Mesendoderm (in vitro differentiated cells): ENCODE measurements around the gene CACNA1H.

Experiments
- DNase-seq: peaks from one replicate; pipeline ENCODE4 v3.0.0; 2013
- H2AK5ac ChIP-seq: 2 replicates; pipeline ENCODE4 v1.6.1; 2013; ENCODE audit warnings: low read length, inconsistent platforms
- H2BK120ac ChIP-seq: 2 replicates; pipeline ENCODE4 v1.6.1; 2013; ENCODE audit warnings: low read depth, mild to moderate bottlenecking, low read length, moderate library complexity, mixed read lengths
- H2BK15ac ChIP-seq: replicated peaks from 2 replicates; pipeline ENCODE4 v1.6.1; 2013; ENCODE audit warnings: low read depth, mild to moderate bottlenecking, moderate library complexity
- H2BK5ac ChIP-seq: 2 replicates; pipeline ENCODE4 v1.6.1; 2013; ENCODE audit warnings: low read length, inconsistent platforms
- H3K18ac ChIP-seq: 2 replicates; pipeline ENCODE4 v1.6.1; 2013; ENCODE audit warnings: mild to moderate bottlenecking, low read length, mixed read lengths
- H3K23ac ChIP-seq: one replicate; pipeline ENCODE4 v1.6.1; 2013; ENCODE audit warnings: low read length
- H3K27ac ChIP-seq: 2 replicates; pipeline ENCODE4 v1.5.1; 2013; ENCODE audit warnings: low read depth, mild to moderate bottlenecking, inconsistent platforms, low read length, moderate library complexity
- H3K27me3 ChIP-seq: 2 replicates; pipeline ENCODE4 v1.6.1; 2013; ENCODE audit warnings: low read length, control low read depth, mild to moderate bottlenecking, inconsistent platforms; ENCODE audit not compliant: insufficient read depth, poor library complexity
- H3K36me3 ChIP-seq: 2 replicates; pipeline ENCODE4 v1.6.1; 2013; ENCODE audit warnings: low read length, inconsistent platforms; ENCODE audit not compliant: control insufficient read depth, insufficient read depth
- H3K4ac ChIP-seq: one replicate; pipeline ENCODE4 v1.6.1; 2013; ENCODE audit warnings: low read depth, mild to moderate bottlenecking, low read length, moderate library complexity
- H3K4me1 ChIP-seq: 2 replicates; pipeline ENCODE4 v1.6.1; 2013; ENCODE audit warnings: low read depth, low read length, inconsistent platforms; ENCODE audit not compliant: control insufficient read depth
- H3K4me2 ChIP-seq: 2 replicates; pipeline ENCODE4 v1.6.1; 2013; ENCODE audit warnings: low read length
- H3K4me3 ChIP-seq: 2 replicates; pipeline ENCODE4 v1.5.1; 2013; ENCODE audit warnings: mild to moderate bottlenecking, low read length
- H3K56ac ChIP-seq: one replicate; pipeline ENCODE4 v1.6.1; 2013; ENCODE audit warnings: low read length
- H3K79me1 ChIP-seq: 2 replicates; pipeline ENCODE4 v1.6.1; 2013; ENCODE audit warnings: low read length, inconsistent platforms
- H3K79me2 ChIP-seq: 2 replicates; pipeline ENCODE4 v1.6.1; 2013; ENCODE audit warnings: mild to moderate bottlenecking, low read length; ENCODE audit not compliant: control insufficient read depth, insufficient read depth
- H3K9ac ChIP-seq: 2 replicates; pipeline ENCODE4 v1.6.1; 2013; ENCODE audit warnings: low read length, inconsistent platforms
- H4K5ac ChIP-seq: one replicate; pipeline ENCODE4 v1.6.1; 2013; ENCODE audit warnings: low read length
- H4K8ac ChIP-seq: one replicate; pipeline ENCODE4 v1.6.1; 2013; ENCODE audit warnings: low read depth, mild to moderate bottlenecking, control low read depth, low read length, moderate library complexity
- WGBS: extraction: QIAGEN DNeasy Blood & Tissue Kit; methylation state at CpG from one replicate; pipeline ENCODE4 v1.1.7; 2013; ENCODE audit warnings: low lambda C conversion rate, missing lambda C conversion rate; ENCODE audit not compliant: insufficient coverage; ENCODE audit errors: extremely low coverage; 5-methylcytosine and 5-hydroxymethylcytosine counted together

CACNA1H gene

GRCh38 chr16:1259760-1260068 lies 106.8 kb downstream of the CACNA1H start:
- Histone ChIP-seq H4K8ac (no peak overlapping the region), H2BK120ac (no peak overlapping the region), H3K27me3 (peaks cover 22% of the 10 kb centered on the region)

GRCh38 chr16:1260101-1260680 lies 107.3 kb downstream of the CACNA1H start:
- no peak overlapping the region for H4K5ac ChIP-seq
- no peaks in the 10 kb centered on the region for H3K79me2 ChIP-seq
- no peak overlapping the region for H3K9ac ChIP-seq
- H3K4me2 ChIP-seq = no peak overlapping the region
- no peaks in the 10 kb centered on the region for H3K4me1 ChIP-seq
- no peak overlapping the region for H3K27ac ChIP-seq
- no peak overlapping the region for H2AK5ac ChIP-seq
- no peak overlapping the region for H3K56ac ChIP-seq
- no peak overlapping the region for H3K4ac ChIP-seq
- H3K27me3 ChIP-seq = peaks cover 22% of the 10 kb centered on the region
- H2BK120ac ChIP-seq = no peak overlapping the region
- no peak overlapping the region for H4K8ac ChIP-seq
- no peak overlapping the region for H3K18ac ChIP-seq
- H3K23ac ChIP-seq = no peak overlapping the region
- H3K79me1 ChIP-seq = no peaks in the 10 kb centered on the region
- no peak overlapping the region for H3K4me3 ChIP-seq
- no peak overlapping the region for H2BK5ac ChIP-seq
- H3K36me3 ChIP-seq = no peaks in the 10 kb centered on the region
- WGBS = no CpG with 5 or more reads among the region's 36 CpGs
- no peak for DNase-seq
- H2BK15ac ChIP-seq = no peak overlapping the region

More at GRCh38 chr16:1259760-1260068, 106.8 kb downstream of the CACNA1H start:
- Histone ChIP-seq H2BK15ac (no peak overlapping the region), H3K18ac (no peak overlapping the region), H3K56ac (no peak overlapping the region), H4K5ac (no peak overlapping the region), H2BK5ac (no peak overlapping the region), H3K79me2 (no peaks in the 10 kb centered on the region), H3K27ac (no peak overlapping the region), H3K4me2 (no peak overlapping the region), H2AK5ac (no peak overlapping the region), H3K4me1 (no peaks in the 10 kb centered on the region), H3K4me3 (no peak overlapping the region), H3K4ac (no peak overlapping the region), H3K9ac (no peak overlapping the region), H3K23ac (no peak overlapping the region), H3K79me1 (no peaks in the 10 kb centered on the region), H3K36me3 (no peaks in the 10 kb centered on the region)
- WGBS = no CpG with 5 or more reads among the region's 11 CpGs
- DNase-seq = no peak

- H3K79me2 ChIP-seq = no peaks in the 10 kb centered on the region
- no peak overlapping the region for H2BK15ac ChIP-seq
- H3K79me1 ChIP-seq = no peaks in the 10 kb centered on the region
- H2AK5ac ChIP-seq = no peak overlapping the region
- no peak overlapping the region for H3K4ac ChIP-seq
- H2BK5ac ChIP-seq = no peak overlapping the region
- no peak overlapping the region for H3K27ac ChIP-seq
- H3K4me1 ChIP-seq = no peaks in the 10 kb centered on the region
- H3K56ac ChIP-seq = peak overlapping the region; percentile 15
- H4K8ac ChIP-seq = no peak overlapping the region
- H3K36me3 ChIP-seq = no peaks in the 10 kb centered on the region
- H2BK120ac ChIP-seq = no peak overlapping the region
- no peak overlapping the region for H3K4me2 ChIP-seq
- H4K5ac ChIP-seq = no peak overlapping the region
- WGBS = no CpG with 5 or more reads among the region's 47 CpGs
- peaks cover 22% of the 10 kb centered on the region for H3K27me3 ChIP-seq
- no peak overlapping the region for H3K9ac ChIP-seq
- DNase-seq = peak; percentile 54
- no peak overlapping the region for H3K23ac ChIP-seq
- H3K4me3 ChIP-seq = no peak overlapping the region
- no peak overlapping the region for H3K18ac ChIP-seq
These were observed 108.4 kb downstream of the CACNA1H start for GRCh38 chr16:1261131-1261892.

DNA sequence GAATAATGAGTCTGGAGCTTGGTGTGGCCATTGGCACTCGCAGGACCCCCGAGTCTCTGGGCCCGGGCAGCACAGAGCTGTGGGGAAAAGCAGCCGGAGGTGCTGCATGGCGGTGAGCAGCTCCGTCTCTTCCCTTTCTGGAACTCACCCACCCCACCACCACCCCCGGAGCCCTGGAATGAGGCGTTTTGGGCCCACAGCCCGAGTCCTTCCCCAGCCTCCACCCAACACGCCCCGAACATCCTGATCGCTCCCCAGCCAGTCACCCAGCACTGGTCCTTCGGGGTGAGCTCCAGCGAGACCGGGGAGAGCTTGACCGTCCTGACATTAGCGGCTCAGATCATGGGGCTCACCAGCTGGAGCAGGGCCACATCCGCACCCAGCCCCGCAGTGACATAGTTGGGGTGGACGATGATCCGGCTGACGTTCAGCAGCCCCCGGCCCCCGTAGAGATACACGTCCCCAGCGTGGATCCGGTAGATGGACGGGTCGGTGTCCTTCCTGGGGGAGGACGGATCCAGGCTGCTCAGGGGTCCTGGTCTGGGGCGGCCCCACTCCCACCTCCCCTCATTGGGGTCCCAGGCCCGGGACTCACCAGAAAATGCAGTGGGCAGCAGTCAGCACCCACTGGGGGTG lies 109.4 kb downstream of the CACNA1H start:
- H3K4me1 ChIP-seq = no peaks in the 10 kb centered on the region
- H3K79me2 ChIP-seq = no peaks in the 10 kb centered on the region
- H2AK5ac ChIP-seq = no peak overlapping the region
- no peak overlapping the region for H3K23ac ChIP-seq
- no peak overlapping the region for H3K4ac ChIP-seq
- H2BK15ac ChIP-seq = no peak overlapping the region
- no peak overlapping the region for H3K4me3 ChIP-seq
- no peak overlapping the region for H4K8ac ChIP-seq
- H3K18ac ChIP-seq = no peak overlapping the region
- H3K36me3 ChIP-seq = no peaks in the 10 kb centered on the region
- H2BK5ac ChIP-seq = no peak overlapping the region
- no peaks in the 10 kb centered on the region for H3K79me1 ChIP-seq
- no peak overlapping the region for H3K27ac ChIP-seq
- no CpG with 5 or more reads among the region's 32 CpGs for WGBS
- H3K56ac ChIP-seq = no peak overlapping the region
- H2BK120ac ChIP-seq = no peak overlapping the region
- peaks cover 22% of the 10 kb centered on the region for H3K27me3 ChIP-seq
- H3K4me2 ChIP-seq = no peak overlapping the region
- no peak for DNase-seq
- H4K5ac ChIP-seq = no peak overlapping the region
- H3K9ac ChIP-seq = no peak overlapping the region

DNA sequence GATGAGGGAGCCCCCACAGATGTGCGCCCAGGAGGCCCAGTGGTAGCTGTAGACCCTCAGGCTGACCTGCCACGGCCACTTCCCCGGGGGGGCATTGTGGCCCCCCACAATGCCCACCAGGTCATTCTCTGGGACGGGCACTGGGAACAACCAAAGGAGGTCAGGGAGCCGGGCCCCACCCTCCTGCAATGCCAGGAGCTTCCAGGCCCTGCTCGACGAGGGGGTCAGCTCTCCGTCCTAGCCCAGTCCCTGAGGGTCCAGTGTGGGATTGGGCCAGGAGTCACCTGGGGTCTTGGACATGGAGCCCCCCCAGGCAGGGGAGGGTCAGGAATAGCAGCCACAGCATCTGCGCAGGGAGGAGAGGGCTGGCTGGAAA lies 109.9 kb downstream of the CACNA1H start:
- H3K4ac ChIP-seq = no peak overlapping the region
- no CpG with 5 or more reads among the region's 9 CpGs for WGBS
- peaks cover 22% of the 10 kb centered on the region for H3K27me3 ChIP-seq
- no peak overlapping the region for H3K56ac ChIP-seq
- no peak overlapping the region for H3K4me3 ChIP-seq
- H3K4me2 ChIP-seq = no peak overlapping the region
- H3K4me1 ChIP-seq = no peaks in the 10 kb centered on the region
- H3K23ac ChIP-seq = no peak overlapping the region
- H3K18ac ChIP-seq = no peak overlapping the region
- no peak overlapping the region for H4K5ac ChIP-seq
- H3K9ac ChIP-seq = no peak overlapping the region
- H3K27ac ChIP-seq = no peak overlapping the region
- no peak for DNase-seq
- H4K8ac ChIP-seq = no peak overlapping the region
- H3K79me1 ChIP-seq = no peaks in the 10 kb centered on the region
- H2BK5ac ChIP-seq = no peak overlapping the region
- no peaks in the 10 kb centered on the region for H3K79me2 ChIP-seq
- no peaks in the 10 kb centered on the region for H3K36me3 ChIP-seq
- no peak overlapping the region for H2AK5ac ChIP-seq
- no peak overlapping the region for H2BK15ac ChIP-seq
- H2BK120ac ChIP-seq = no peak overlapping the region
